SK-N-MC (cell line): ENCODE results near the gene INTS4.

Experiments
- EZH2 ChIP-seq: fragments of 200-600 bp; sonication (generic); IDR thresholded peaks from one replicate; pipeline ENCODE4 v1.6.1; 2017; ENCODE audit warnings: antibody characterized with exemption
- POLR2AphosphoS5 ChIP-seq: IDR thresholded peaks from 2 replicates; pipeline ENCODE4 v1.6.1; 2012; ENCODE audit warnings: mild to moderate bottlenecking, low read depth, low read length, borderline replicate concordance

- TF ChIP-seq EZH2 (no peak), POLR2AphosphoS5 (no peak)
Measured at GRCh38 chr11:77967121-77967520, 27.3 kb downstream of the INTS4 start.
